ENCODE data around the gene ZNF334. TPM values are rescaled to one million over a fixed set of nuclear protein-coding genes. Genes with fewer than 3 reads are reported as not detected.
A peak's percentile ranks its signal among the peaks of the same experiment; 100 is the strongest.

The ZNF334 gene
- total RNA-seq: 1 to 10 TPM; 1.3 to 1.6 TPM

DNA sequence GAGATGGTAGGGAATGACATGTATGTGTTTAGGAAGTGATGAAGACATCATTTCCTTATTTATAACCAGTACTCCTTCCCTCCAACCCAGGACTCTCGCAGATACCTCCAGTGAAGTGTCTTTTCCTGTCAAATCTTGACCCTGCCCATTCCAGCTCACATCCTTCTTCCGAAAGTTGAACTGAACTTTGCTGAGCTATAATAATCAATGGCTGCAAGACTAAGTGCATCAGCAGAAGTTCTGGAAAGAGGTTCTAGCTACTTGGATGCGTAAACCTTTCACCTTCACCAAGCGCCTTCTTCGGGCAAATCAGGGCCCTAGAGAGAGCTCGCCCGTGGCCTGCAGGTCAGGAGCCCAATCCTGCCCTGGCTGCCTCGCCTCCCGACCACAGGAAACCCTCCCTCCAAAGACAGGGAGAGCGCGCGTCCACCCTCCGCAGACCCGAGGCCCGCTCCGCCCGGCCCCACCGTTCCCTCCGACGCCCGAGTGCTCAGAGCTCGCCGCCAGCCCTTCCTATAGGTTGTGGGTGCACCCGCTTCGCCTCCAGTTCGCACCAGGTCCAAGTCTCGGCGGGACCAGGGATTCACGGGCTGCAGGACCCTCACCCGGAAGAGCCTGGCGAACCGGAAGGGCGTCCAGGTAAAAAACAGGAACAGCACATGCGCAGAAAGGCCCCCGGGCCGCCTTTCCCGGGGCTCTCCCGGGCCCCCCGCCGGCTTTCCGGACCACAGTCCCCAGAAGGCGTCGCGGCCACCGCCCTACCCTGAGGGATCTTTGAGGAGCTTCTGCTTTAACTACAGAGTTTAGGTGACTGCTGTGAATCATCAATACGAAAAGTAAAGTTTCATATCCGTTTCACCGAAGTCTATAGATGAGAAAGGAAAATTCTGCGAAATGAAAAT is at the start of gene ZNF334:
Gene ZNF334 (minus strand): TSS at position 617 of the 902 bp plus-strand sequence. CDS start 1,457 bp downstream, outside the sequence.
- no peaks in the 10 kb centered on the region for H3K27me3 ChIP-seq
- H3K9ac ChIP-seq (ENCODE audit: low read depth in 2 of 2, low read length in 2 of 2): peak within 1 kb of the TSS in 1 of 2 donors; percentile 63
- H3K27ac ChIP-seq: no peak within 1 kb of the TSS
- TF ChIP-seq, protein P1, sequence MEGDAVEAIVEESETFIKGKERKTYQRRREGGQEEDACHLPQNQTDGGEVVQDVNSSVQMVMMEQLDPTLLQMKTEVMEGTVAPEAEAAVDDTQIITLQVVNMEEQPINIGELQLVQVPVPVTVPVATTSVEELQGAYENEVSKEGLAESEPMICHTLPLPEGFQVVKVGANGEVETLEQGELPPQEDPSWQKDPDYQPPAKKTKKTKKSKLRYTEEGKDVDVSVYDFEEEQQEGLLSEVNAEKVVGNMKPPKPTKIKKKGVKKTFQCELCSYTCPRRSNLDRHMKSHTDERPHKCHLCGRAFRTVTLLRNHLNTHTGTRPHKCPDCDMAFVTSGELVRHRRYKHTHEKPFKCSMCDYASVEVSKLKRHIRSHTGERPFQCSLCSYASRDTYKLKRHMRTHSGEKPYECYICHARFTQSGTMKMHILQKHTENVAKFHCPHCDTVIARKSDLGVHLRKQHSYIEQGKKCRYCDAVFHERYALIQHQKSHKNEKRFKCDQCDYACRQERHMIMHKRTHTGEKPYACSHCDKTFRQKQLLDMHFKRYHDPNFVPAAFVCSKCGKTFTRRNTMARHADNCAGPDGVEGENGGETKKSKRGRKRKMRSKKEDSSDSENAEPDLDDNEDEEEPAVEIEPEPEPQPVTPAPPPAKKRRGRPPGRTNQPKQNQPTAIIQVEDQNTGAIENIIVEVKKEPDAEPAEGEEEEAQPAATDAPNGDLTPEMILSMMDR (IDR thresholded peaks at IDR 0.05): no peak
- no peaks in the 10 kb centered on the region for H3K4me1 ChIP-seq
- H3K9me3 ChIP-seq: no peaks in the 10 kb centered on the region
- intact Hi-C loops (cut with DNase I): no loop called here
- H3K4me3 ChIP-seq: peak within 1 kb of the TSS; percentile 53
- peak; percentile 46 for DNase-seq
- H3K36me3 ChIP-seq: no peaks in the 10 kb centered on the region

DNA sequence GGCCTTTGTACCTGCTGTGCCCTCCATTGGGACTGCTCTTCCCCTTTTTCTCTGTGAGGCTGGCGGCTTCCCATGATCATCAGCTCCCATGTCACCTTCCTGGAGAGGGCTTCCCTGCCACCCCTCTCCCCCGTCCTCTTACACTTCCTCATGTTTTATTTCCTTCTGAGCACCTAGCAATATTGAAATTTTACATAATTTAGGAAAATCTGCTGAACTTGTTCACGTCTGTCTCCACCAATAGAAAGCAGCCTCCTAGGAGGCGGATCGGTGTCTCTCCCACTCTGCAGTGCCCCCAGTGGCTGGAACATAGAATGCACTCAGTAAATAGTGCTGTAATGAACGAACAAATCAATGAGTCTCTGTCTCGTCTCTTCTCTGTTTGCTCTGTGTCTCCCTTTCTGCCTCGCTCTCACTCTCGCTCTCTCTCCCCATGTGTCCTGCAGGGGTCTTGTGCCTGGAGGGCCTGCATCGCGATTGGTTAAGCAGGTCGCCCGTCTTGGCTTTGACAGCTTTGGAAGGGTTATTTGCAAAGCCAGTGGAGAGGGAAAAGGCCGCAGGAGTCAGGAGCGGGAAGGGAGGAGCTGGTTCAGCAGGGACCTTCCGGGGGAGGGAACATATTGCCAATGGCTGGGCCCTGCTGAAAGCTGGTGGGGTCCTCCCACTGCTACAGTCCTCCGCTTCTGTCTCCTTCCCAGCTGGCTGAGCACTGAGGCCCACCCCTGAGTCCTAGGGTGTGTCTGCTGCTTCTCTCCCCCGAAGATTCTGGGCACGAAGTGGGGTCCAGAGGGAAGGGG is 49.2 kb upstream of the ZNF334 start:
- peak; percentile 74 for DNase-seq
- Histone ChIP-seq H3K9me3 (no peaks in the 10 kb centered on the region), H3K4me1 (no peaks in the 10 kb centered on the region), H3K27ac (no peak overlapping the region), H3K4me3 (peak overlapping the region; percentile 16), H3K9ac (ENCODE audit: low read depth in 2 of 2, low read length in 2 of 2) (peak overlapping the region in 1 of 2 donors; percentile 7), H3K36me3 (no peaks in the 10 kb centered on the region), H3K27me3 (no peaks in the 10 kb centered on the region)
- TF ChIP-seq, protein P1 (IDR thresholded peaks at IDR 0.05): peak; percentile 82
- intact Hi-C loops (cut with DNase I): loop anchor here (10.0 kb wide), 1 partner anchor 122 kb away; the partner anchor contains the start of gene TP53RK

DNA sequence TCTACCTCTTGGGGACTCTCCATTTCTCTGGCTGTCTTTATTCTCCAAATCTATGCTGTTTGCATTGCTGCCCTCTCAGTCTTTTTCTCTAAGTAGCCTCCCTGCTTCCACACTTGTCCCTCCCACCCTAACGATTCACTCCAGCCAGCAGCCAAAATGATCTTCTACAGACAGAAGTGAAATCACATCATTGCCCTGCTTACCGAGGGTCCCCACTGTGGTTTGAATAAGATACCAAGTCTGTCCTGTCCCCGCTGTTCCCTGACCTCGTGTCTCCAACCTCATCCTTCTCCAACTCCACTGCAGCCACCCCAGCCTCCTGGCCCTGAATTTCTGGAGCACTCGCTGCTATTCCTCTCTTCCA is 48.6 kb upstream of the ZNF334 start:
- H3K36me3 ChIP-seq: no peaks in the 10 kb centered on the region

DNA sequence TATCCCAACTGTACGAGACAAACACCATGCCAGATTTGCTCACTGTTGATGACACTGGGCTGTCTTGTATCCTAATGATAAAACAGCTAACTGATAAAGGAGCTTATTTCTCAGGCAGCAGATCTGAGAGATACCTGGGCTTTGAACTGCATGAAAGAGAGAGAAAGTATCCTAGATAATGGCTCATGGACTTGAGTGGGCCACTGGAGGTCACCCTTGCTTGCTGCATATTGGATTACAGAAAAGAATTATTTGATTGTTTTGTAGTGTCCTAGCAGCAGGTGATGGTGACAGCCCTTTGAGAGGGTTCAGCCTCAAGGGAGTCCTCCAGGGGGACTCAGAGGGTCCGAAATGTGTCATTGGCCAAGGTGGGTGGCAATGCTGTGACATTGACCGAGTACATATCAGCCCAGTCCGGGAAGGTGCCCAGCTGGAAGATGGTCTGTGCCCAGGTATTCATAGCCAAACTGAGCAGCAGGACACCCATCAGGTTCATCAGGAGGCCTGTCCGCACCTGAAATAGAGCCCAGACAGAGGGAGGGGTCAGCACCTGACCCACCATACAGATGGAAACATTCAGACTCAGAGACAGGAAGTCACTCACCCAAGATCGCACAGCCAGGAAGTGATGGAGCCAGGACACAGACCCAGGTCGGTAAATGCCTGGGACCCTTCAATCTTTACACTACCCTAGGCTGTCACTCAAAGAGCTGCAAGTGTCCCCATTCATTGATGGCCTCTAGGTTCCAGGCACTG is 46.5 kb upstream of the ZNF334 start:
- intact Hi-C loops (cut with DNase I): loop anchor here (10.0 kb wide), 1 partner anchor 125 kb away; the partner anchor contains the start of gene TP53RK
- TF ChIP-seq, protein P1 (IDR thresholded peaks at IDR 0.05): no peak

More for the DNA sequence above, 48.6 kb upstream of the ZNF334 start:
- Histone ChIP-seq H3K4me1 (no peaks in the 10 kb centered on the region), H3K9ac (ENCODE audit: low read depth in 2 of 2, low read length in 2 of 2) (peak overlapping the region in 1 of 2 donors; percentile 7), H3K4me3 (peak overlapping the region; percentile 16), H3K27ac (no peak overlapping the region), H3K27me3 (no peaks in the 10 kb centered on the region), H3K9me3 (no peaks in the 10 kb centered on the region)
- DNase-seq: no peak
- TF ChIP-seq, protein P1 (IDR thresholded peaks at IDR 0.05): no peak
- intact Hi-C loops (cut with DNase I): loop anchor here (10.0 kb wide), 1 partner anchor 123 kb away; the partner anchor contains the start of gene TP53RK

DNA sequence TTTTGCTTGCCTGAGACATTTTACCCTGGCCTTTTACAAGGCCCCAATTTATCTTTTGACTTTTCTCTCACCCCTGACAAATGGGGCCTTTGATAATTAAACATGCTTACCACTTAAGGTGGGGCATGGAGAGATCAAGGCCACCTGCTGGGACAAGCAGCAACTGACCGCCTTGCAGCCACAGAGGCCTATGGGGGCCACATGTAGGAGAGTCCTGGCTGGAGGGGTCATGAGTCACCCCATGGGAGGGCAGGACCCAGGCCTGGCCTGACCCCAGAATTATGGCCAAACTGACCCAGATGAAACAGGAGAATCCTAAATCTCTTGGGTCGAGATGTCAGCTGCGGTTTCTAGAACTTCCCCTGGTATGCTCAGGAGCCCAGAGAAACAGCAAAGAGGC is 45.6 kb upstream of the ZNF334 start:
- Histone ChIP-seq H3K36me3 (no peaks in the 10 kb centered on the region), H3K4me3 (no peak overlapping the region), H3K27me3 (no peaks in the 10 kb centered on the region), H3K27ac (no peak overlapping the region), H3K9me3 (no peaks in the 10 kb centered on the region), H3K9ac (ENCODE audit: low read depth in 2 of 2, low read length in 2 of 2) (no peak overlapping the region), H3K4me1 (no peaks in the 10 kb centered on the region)
- intact Hi-C loops (cut with DNase I): no loop called here
- no peak for DNase-seq
- TF ChIP-seq, protein P1 (IDR thresholded peaks at IDR 0.05): no peak

More for the DNA sequence above, 46.5 kb upstream of the ZNF334 start:
- Histone ChIP-seq H3K9me3 (no peaks in the 10 kb centered on the region), H3K4me1 (no peaks in the 10 kb centered on the region), H3K36me3 (no peaks in the 10 kb centered on the region), H3K4me3 (no peak overlapping the region), H3K27ac (no peak overlapping the region), H3K27me3 (no peaks in the 10 kb centered on the region), H3K9ac (ENCODE audit: low read depth in 2 of 2, low read length in 2 of 2) (no peak overlapping the region)
- no peak for DNase-seq
